Aorta (tissue), 5 donors: ENCODE results near the gene TBL1XR1. TPM values are rescaled to one million over a fixed set of nuclear protein-coding genes. Genes with fewer than 3 reads are reported as not detected.
"Not testable (repeated sequence)": the region's sequence is repeated elsewhere in the genome, so short reads cannot be mapped to it uniquely, and the experiment has no call there.

Experiments
- ATAC-seq: fragments of 200-7000 bp; cut with Tn5 transposase; one replicate; pipeline ENCODE4 v1.9.1; 2022; ENCODE audit warnings: moderate library complexity; ENCODE audit not compliant: low FRiP score
- DNase-seq, 2 donors: peaks; one replicate each; pipeline ENCODE4 v3.0.0-alpha.2; 2020
- H3K27ac ChIP-seq, 2 donors: one replicate each; pipeline ENCODE4 v1.5.1; 2013; ENCODE audit warnings: low read length in 2 of 2, mild to moderate bottlenecking in 2 of 2, moderate library complexity in 2 of 2, control low read depth in 1 of 2, inconsistent platforms in 1 of 2, low read depth in 1 of 2
- H3K27me3 ChIP-seq, 2 donors: one replicate each; pipeline ENCODE4 v1.6.1; 2013; ENCODE audit warnings: control low read depth in 1 of 2, low read length in 1 of 2, mild to moderate bottlenecking in 1 of 2, moderate library complexity in 1 of 2; ENCODE audit not compliant: insufficient read depth in 2 of 2, control insufficient read depth in 1 of 2
- H3K36me3 ChIP-seq, 2 donors: one replicate each; pipeline ENCODE4 v1.6.1; 2013; ENCODE audit warnings: control low read depth in 1 of 2, low read length in 1 of 2, mild to moderate bottlenecking in 1 of 2; ENCODE audit not compliant: insufficient read depth in 2 of 2, control insufficient read depth in 1 of 2
- H3K4me1 ChIP-seq, 2 donors: one replicate each; pipeline ENCODE4 v1.6.1; 2013; ENCODE audit warnings: low read length in 2 of 2, control low read depth in 1 of 2, mild to moderate bottlenecking in 1 of 2, moderate library complexity in 1 of 2; ENCODE audit not compliant: insufficient read depth in 2 of 2, control insufficient read depth in 1 of 2
- H3K4me3 ChIP-seq, 2 donors: one replicate each; pipeline ENCODE4 v1.5.1; 2013; ENCODE audit warnings: low read length in 2 of 2, control low read depth in 1 of 2, mild to moderate bottlenecking in 1 of 2
- H3K9me3 ChIP-seq: one replicate; pipeline ENCODE4 v1.6.1; 2013; ENCODE audit warnings: mild to moderate bottlenecking, low read length; ENCODE audit not compliant: control insufficient read depth
- WGBS, 2 donors: extraction: QIAGEN DNeasy Blood & Tissue Kit; methylation state at CpG; one replicate each; pipeline ENCODE4 v1.1.7; 2013; 5-methylcytosine and 5-hydroxymethylcytosine counted together
- intact Hi-C, 2 donors: fragments of 100-400 bp; cut with DNase I; formaldehyde crosslinking; loops; one replicate each; pipeline versions ENCODE4 v1.14.2 to v1.15.0; 2022
- polyA plus RNA-seq, 2 donors: library from polyadenylated mRNA; stranded (reverse); fragments of 200-250 nt; gene quantifications; one replicate each; pipeline ENCODE4 v1.2.3, GENCODE V29; 2013
- total RNA-seq, 2 donors: library from RNA; stranded (reverse); fragmentation: NEBNext Ultra II Directional; extraction: Animal tissue kit (Norgen Biotek cat#: 25700); gene quantifications; one replicate each; pipeline ENCODE4 v1.2.1, GENCODE V29; 2021
- donor health status: healthy with polysubstance abuse.
- donor health status: Bipolar disorder and iron deficiency.
- donor health status: DM: no; HTN: no; CAD: no.
- donor health status: DM: no; HTN: no; CAD: no.
- donor health status: DM: yes; HTN: yes; CAD: no.

Gene TBL1XR1
- total and polyA plus RNA-seq, 4 donors, result 19.0 to 200 (median 81.4) TPM

GRCh38 chr3:177146646-177147045, 50.6 kb downstream of the TBL1XR1 start:
- no peaks in the 10 kb centered on the region for H3K36me3 ChIP-seq
- H3K27me3 ChIP-seq, result no peaks in the 10 kb centered on the region
- DNase-seq (no peak), ATAC-seq (no peak)
- H3K4me1 ChIP-seq, result peaks cover 6 to 19% of the 10 kb centered on the region in 2 donors
- intact Hi-C loops, result no loop called here
- H3K4me3 ChIP-seq, result no peak overlapping the region
- WGBS, 2 donors, result 11 to 16% methylated on average over 4 of the region's 4 CpGs
- no peak overlapping the region for H3K27ac ChIP-seq
- no peaks in the 10 kb centered on the region for H3K9me3 ChIP-seq

- H3K36me3 ChIP-seq, result no peaks in the 10 kb centered on the region
- H3K27me3 ChIP-seq, result no peaks in the 10 kb centered on the region
- DNase-seq (no peak), ATAC-seq (no peak)
- no peak overlapping the region for H3K27ac ChIP-seq
- WGBS, 2 donors, result 60 to 72% methylated on average over 2 of the region's 2 CpGs
- H3K4me3 ChIP-seq, result no peak overlapping the region
- intact Hi-C loops, result no loop called here
- H3K4me1 ChIP-seq, result peaks cover 6 to 19% of the 10 kb centered on the region in 2 donors
- no peaks in the 10 kb centered on the region for H3K9me3 ChIP-seq
Observed at GRCh38 chr3:177145954-177146353, 51.3 kb downstream of the TBL1XR1 start.

GRCh38 chr3:177145381-177145780, 51.9 kb downstream of the TBL1XR1 start:
- Histone ChIP-seq H3K9me3 (no peaks in the 10 kb centered on the region), H3K4me1 (peaks cover 3 to 19% of the 10 kb centered on the region in 2 donors), H3K27me3 (no peaks in the 10 kb centered on the region), H3K36me3 (no peaks in the 10 kb centered on the region), H3K4me3 (no peak overlapping the region), H3K27ac (no peak overlapping the region)
- no peak for DNase-seq
- 79 to 80% methylated on average over 1 of the region's 1 CpG for WGBS, 2 donors
- intact Hi-C loops, result no loop called here
- no peak for ATAC-seq

GRCh38 chr3:177144922-177145321, 52.4 kb downstream of the TBL1XR1 start:
- no peaks in the 10 kb centered on the region for H3K9me3 ChIP-seq
- intact Hi-C loops, result no loop called here
- DNase-seq, result no peak
- no peak overlapping the region for H3K27ac ChIP-seq
- ATAC-seq, result no peak
- WGBS, 2 donors, result 47 to 50% methylated on average over 3 of the region's 3 CpGs
- no peaks in the 10 kb centered on the region for H3K36me3 ChIP-seq
- H3K4me1 ChIP-seq, result peaks cover 2 to 19% of the 10 kb centered on the region in 2 donors
- H3K27me3 ChIP-seq, result no peaks in the 10 kb centered on the region
- no peak overlapping the region for H3K4me3 ChIP-seq

GRCh38 chr3:177141899-177142646, 55.2 kb downstream of the TBL1XR1 start:
- no peak for DNase-seq
- no peak overlapping the region for H3K27ac ChIP-seq
- no peaks in the 10 kb centered on the region for H3K36me3 ChIP-seq
- WGBS, 2 donors, result 70 to 74% methylated on average over 6 of the region's 6 CpGs
- no peaks in the 10 kb centered on the region for H3K27me3 ChIP-seq
- no peak for ATAC-seq
- intact Hi-C loops, result no loop called here
- no peaks in the 10 kb centered on the region for H3K9me3 ChIP-seq
- H3K4me3 ChIP-seq, result no peak overlapping the region
- H3K4me1 ChIP-seq, result peaks cover 5 to 15% of the 10 kb centered on the region in 2 donors

GRCh38 chr3:177141471-177141870, 55.8 kb downstream of the TBL1XR1 start:
- H3K27me3 ChIP-seq, result no peaks in the 10 kb centered on the region
- H3K4me3 ChIP-seq, result no peak overlapping the region
- no peaks in the 10 kb centered on the region for H3K36me3 ChIP-seq
- ATAC-seq (no peak), DNase-seq (no peak)
- H3K9me3 ChIP-seq, result no peaks in the 10 kb centered on the region
- H3K4me1 ChIP-seq, result peaks cover 5 to 14% of the 10 kb centered on the region in 2 donors
- WGBS, 2 donors, result 67 to 76% methylated on average over 6 of the region's 6 CpGs
- intact Hi-C loops, result no loop called here
- H3K27ac ChIP-seq, result no peak overlapping the region

- H3K4me1 ChIP-seq, DNase-seq, H3K27me3 ChIP-seq, intact Hi-C loops, H3K27ac ChIP-seq, ATAC-seq, H3K4me3 ChIP-seq, H3K36me3 ChIP-seq, H3K9me3 ChIP-seq: not testable (repeated sequence)
- 89 to 90% methylated on average over 10 of the region's 10 CpGs for WGBS, 2 donors
Observed at GRCh38 chr3:177139220-177139619, 58.1 kb downstream of the TBL1XR1 start.

GRCh38 chr3:177137774-177138705, 59.2 kb downstream of the TBL1XR1 start:
- Histone ChIP-seq H3K36me3 (no peaks in the 10 kb centered on the region), H3K27me3 (no peaks in the 10 kb centered on the region), H3K4me3 (no peak overlapping the region), H3K27ac (no peak overlapping the region), H3K9me3 (no peaks in the 10 kb centered on the region), H3K4me1 (peaks cover 3 to 4% of the 10 kb centered on the region in 2 donors)
- WGBS, 2 donors, result 83 to 84% methylated on average over 7 of the region's 7 CpGs
- ATAC-seq, result no peak
- intact Hi-C loops, result no loop called here
- DNase-seq, result no peak
